COLO668 (cell line): ENCODE data around the gene PSMD8.
"Not testable (repeated sequence)": the region's sequence is repeated elsewhere in the genome, so short reads cannot be mapped to it uniquely, and the experiment has no call there.

ENCODE experiments used
- DNase-seq: peaks from one replicate; lab custom pipeline; 2025; ENCODE audit not compliant: unreplicated experiment; lab: John Stamatoyannopoulos, UW

Gene PSMD8

GRCh38 chr19:38361633-38362075 lies 12.7 kb upstream of the PSMD8 start:
- DNase-seq: peak; percentile 82

- peak; percentile 69 for DNase-seq
These were observed 12.1 kb upstream of the PSMD8 start for GRCh38 chr19:38362076-38362945.

- not testable (repeated sequence) for DNase-seq
These were observed 11.3 kb upstream of the PSMD8 start for GRCh38 chr19:38362946-38363688.

GRCh38 chr19:38367041-38367440 lies 7.3 kb upstream of the PSMD8 start:
- DNase-seq: no peak

- no peak for DNase-seq
These were observed 4.8 kb upstream of the PSMD8 start for GRCh38 chr19:38369584-38369983.

GRCh38 chr19:38370299-38370698 lies 4.1 kb upstream of the PSMD8 start:
- no peak for DNase-seq

GRCh38 chr19:38371081-38371480 lies 3.3 kb upstream of the PSMD8 start:
- DNase-seq: no peak

GRCh38 chr19:38373907-38374331 lies 452 bp upstream of the PSMD8 start:
- no peak for DNase-seq

GRCh38 chr19:38375098-38375493 lies 725 bp downstream of the PSMD8 start:
- no peak for DNase-seq

GRCh38 chr19:38375748-38376147 lies 1.4 kb downstream of the PSMD8 start:
- no peak for DNase-seq

- DNase-seq: no peak
These were observed 2.2 kb downstream of the PSMD8 start for GRCh38 chr19:38376576-38376975.

GRCh38 chr19:38377052-38377451 lies 2.7 kb downstream of the PSMD8 start:
- no peak for DNase-seq

GRCh38 chr19:38378866-38379265 lies 4.5 kb downstream of the PSMD8 start:
- no peak for DNase-seq

GRCh38 chr19:38381138-38381537 lies 6.8 kb downstream of the PSMD8 start:
- DNase-seq: no peak

- no peak for DNase-seq
These were observed 8.8 kb downstream of the PSMD8 start for GRCh38 chr19:38383184-38383583.

- no peak for DNase-seq
These were observed 9.4 kb downstream of the PSMD8 start for GRCh38 chr19:38383743-38384142.

GRCh38 chr19:38384209-38385027 lies 10.0 kb downstream of the PSMD8 start:
- peak; percentile 6 for DNase-seq

GRCh38 chr19:38385057-38385803 lies 10.9 kb downstream of the PSMD8 start:
- DNase-seq: no peak

GRCh38 chr19:38385804-38386257 lies 11.5 kb downstream of the PSMD8 start:
- DNase-seq: no peak

- no peak for DNase-seq
These were observed 12.1 kb downstream of the PSMD8 start for GRCh38 chr19:38386300-38386970.
